ENCODE measurements around the gene CFAP61.
A peak's percentile ranks its signal among the peaks of the same experiment; 100 is the strongest.
"Not testable (repeated sequence)": the region's sequence is repeated elsewhere in the genome, so short reads cannot be mapped to it uniquely, and the experiment has no call there.

CFAP61 gene

DNA sequence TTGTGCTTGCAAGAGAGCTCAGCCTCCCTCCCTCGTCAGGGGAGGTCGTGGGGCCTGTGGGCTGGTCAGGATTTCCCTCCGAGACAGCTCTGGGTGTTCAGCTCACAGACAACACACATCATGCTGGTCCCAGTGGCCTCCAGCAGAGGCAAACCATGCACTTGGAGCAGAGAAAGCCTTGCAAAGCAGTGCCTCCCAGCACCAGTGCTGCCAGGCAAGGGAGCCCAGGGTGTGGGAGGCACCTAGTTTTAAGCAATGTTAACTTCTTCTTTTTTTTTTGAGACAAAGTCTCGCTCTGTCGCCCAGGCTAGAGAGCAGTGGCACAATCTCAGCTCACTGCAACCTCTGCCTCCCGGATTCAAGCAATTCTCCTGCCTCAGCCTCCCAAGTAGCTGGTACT lies 281.5 kb downstream of the CFAP61 start:
- TF ChIP-seq JUND (IDR thresholded peaks at IDR 0.05; ENCODE audit: low read depth), result no peak
- DNase-seq (ENCODE audit: low read depth in 1 of 2, low spot score in 1 of 2), result no peak
- in situ Hi-C loops (cut with HindIII; ENCODE audit: low pct_unique_long_range_greater_than_20kb, low sequenced_read_pairs), result no loop called here

DNA sequence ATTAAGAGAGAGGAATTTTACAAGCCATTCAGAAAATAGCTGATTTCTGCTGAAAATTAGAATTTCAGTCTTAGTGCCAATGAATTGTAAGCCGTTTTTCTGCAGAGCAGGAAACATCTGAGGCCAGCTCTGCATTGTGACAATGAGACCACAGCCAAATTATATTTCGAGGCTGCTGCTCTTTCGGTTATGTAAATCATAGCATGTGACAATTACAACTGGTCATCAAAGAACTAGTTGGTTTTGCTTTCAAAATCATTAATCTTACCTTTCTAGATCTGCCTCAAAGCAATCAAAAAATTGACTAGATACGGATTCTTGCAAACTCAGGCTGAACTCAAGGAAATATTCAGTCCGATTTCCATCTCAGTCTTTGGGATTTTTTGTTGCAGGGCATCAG lies 282.2 kb downstream of the CFAP61 start:
- DNase-seq (ENCODE audit: low read depth in 1 of 2, low spot score in 1 of 2), result no peak
- in situ Hi-C loops (cut with HindIII; ENCODE audit: low pct_unique_long_range_greater_than_20kb, low sequenced_read_pairs), result no loop called here
- TF ChIP-seq JUND (IDR thresholded peaks at IDR 0.05; ENCODE audit: low read depth), result no peak

DNA sequence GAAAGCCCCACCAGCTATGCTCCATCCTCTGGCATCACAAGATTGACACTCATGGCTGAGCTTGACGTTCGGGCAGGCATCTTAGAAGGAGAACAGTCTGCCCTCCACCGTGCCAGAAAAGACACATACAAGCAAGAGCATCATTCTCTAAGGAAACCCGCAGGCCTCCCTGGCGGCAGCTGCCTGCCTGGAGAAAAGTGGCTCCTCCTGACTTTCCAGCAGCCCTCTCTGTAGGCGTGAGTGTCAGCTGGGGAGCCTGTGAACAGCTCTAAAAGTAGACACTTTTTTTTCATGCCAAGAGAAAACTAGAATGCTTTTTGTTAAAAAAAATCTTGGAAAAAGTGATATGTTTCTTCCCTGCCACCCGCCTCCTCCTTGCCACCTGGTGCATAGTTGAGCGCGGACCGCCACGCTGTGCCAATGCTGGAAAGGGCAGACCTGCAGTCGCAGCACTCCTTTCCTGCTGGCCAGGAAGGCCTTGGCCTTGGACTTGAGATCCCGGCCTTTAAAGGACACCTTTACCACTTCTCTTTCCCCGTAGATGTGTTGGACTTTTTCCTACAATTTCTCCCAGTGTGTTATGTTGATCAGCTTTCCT lies 285.9 kb downstream of the CFAP61 start:
- no peak for DNase-seq (ENCODE audit: low read depth in 1 of 2, low spot score in 1 of 2)
- no peak for TF ChIP-seq JUND (IDR thresholded peaks at IDR 0.05; ENCODE audit: low read depth)
- in situ Hi-C loops (cut with HindIII; ENCODE audit: low pct_unique_long_range_greater_than_20kb, low sequenced_read_pairs), result no loop called here

DNA sequence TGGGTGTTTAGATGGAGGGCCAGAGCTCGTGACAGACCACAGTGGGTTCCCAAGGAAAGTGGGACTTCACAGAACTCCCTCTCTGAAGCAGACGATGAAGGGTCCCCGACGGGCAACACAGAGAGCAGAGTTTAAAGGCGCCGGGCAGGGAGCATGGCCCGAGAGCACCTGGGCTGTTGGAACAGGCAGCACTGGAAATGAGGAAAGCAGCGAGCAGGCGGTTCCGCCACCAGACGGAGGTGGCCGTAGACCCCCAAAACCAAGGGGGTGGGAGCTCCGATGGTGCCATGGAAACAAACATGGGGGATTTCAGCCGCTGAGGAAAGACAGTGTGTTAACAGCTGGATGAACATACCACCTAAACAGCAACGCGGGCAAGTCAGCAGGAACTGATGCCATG lies 288.1 kb downstream of the CFAP61 start:
- TF ChIP-seq JUND (IDR thresholded peaks at IDR 0.05; ENCODE audit: low read depth), result no peak

DNA sequence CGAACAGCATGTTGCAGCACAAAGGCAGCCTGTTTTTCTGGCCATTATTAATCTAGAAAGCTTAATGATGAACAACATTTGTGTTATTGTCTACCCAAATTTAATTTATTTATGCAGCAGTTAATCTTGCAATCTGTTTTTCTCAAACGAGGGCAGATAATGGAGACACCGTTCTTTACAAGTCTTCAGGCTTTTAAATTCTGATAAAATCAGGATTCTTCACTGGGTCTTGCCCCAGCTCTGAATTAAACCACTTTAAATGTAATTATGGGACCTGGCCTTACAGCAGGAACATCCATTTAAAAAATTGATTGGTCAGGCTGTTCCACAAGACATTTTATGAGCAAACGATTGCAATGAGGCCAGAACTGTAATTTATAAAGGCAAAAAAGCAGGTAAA lies 289.0 kb downstream of the CFAP61 start:
- no peak for TF ChIP-seq JUND (IDR thresholded peaks at IDR 0.05; ENCODE audit: low read depth)
- in situ Hi-C loops (cut with HindIII; ENCODE audit: low pct_unique_long_range_greater_than_20kb, low sequenced_read_pairs), result no loop called here
- DNase-seq (ENCODE audit: low read depth in 1 of 2, low spot score in 1 of 2), result no peak

More for the DNA sequence above, 288.1 kb downstream of the CFAP61 start:
- in situ Hi-C loops (cut with HindIII; ENCODE audit: low pct_unique_long_range_greater_than_20kb, low sequenced_read_pairs), result no loop called here
- no peak for DNase-seq (ENCODE audit: low read depth in 1 of 2, low spot score in 1 of 2)

DNA sequence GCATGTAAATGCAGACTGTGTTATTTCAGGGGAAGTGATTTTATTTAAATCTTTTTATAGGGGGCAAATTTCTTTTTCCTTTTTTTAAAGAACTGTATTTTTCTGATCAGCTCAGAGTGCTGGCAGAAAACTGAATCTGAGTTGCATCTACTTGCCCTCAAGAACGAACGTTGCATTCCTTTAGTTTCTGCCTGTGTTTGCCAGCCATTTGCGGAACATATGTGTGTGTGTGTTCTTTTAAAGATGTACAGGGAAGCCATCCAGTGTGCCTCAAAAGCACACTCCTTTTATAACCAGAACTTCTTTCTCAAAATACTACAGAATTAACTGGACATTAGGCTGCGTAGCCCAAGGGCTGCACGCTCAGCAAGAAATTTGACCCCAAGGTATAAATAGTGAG lies 289.7 kb downstream of the CFAP61 start:
- in situ Hi-C loops (cut with HindIII; ENCODE audit: low pct_unique_long_range_greater_than_20kb, low sequenced_read_pairs), result no loop called here
- DNase-seq (ENCODE audit: low read depth in 1 of 2, low spot score in 1 of 2), result no peak
- no peak for TF ChIP-seq JUND (IDR thresholded peaks at IDR 0.05; ENCODE audit: low read depth)

DNA sequence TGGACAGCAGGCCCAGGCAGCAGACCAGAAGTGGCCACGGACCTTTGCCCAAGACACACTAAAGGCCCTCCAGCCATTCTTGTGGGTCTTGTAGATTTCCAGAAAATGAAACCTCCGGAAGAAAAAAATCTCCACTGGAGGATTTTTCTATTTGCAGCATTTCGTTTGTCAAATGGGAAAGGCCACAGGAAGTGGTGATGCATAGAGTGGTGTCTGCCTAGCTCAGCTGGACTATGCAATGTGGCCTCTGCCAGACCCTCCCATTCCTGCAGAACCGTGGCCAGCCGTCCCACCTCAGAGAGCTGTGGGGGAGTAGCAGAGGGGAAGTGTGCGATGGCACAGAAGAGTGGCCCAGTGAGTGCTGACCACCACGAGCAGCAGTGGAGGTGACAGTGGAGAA lies 291.6 kb downstream of the CFAP61 start:
- no peak for TF ChIP-seq JUND (IDR thresholded peaks at IDR 0.05; ENCODE audit: low read depth)
- DNase-seq (ENCODE audit: low read depth in 1 of 2, low spot score in 1 of 2), result no peak
- in situ Hi-C loops (cut with HindIII; ENCODE audit: low pct_unique_long_range_greater_than_20kb, low sequenced_read_pairs), result no loop called here

DNA sequence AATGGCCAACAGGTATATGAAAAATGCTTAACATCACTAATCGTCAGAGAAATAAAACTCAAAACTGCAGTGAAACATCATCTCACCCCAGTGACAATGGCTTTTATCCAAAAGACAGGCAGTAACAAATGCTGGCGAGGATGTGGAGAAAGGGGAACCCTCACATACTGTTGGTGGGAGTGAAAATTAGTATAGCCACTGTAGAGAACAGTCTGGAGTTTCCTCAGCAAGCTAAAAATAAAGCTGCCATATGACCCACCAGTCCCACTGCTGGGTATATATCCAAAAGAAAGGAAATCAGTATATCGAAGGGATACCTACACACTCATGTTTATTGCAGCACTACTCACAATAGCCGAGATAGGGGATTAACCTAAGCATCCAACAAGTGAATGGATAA lies 292.1 kb downstream of the CFAP61 start:
- no peak for TF ChIP-seq JUND (IDR thresholded peaks at IDR 0.05; ENCODE audit: low read depth)
- in situ Hi-C loops (cut with HindIII; ENCODE audit: low pct_unique_long_range_greater_than_20kb, low sequenced_read_pairs), result no loop called here
- DNase-seq (ENCODE audit: low read depth in 1 of 2, low spot score in 1 of 2), result no peak

DNA sequence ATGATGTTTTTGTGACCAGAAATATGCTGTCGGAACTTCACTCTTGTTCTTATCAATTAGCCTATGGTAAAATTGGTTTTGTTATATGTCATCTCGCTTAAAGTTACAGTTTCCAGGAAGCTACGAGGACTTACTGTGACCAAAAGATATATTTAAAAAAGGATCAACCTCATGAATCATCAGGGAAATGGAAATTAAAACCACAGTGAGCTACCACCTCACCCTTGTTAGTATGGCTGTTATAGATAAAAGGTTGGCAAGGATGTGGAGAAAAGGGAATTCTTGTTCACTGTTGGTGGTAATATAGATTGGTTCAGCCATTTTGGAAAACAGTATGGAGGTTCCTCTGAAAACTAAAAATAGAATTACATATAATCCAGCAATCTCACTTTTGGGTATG lies 301.2 kb downstream of the CFAP61 start:
- no peak for DNase-seq (ENCODE audit: low read depth in 1 of 2, low spot score in 1 of 2)
- in situ Hi-C loops (cut with HindIII; ENCODE audit: low pct_unique_long_range_greater_than_20kb, low sequenced_read_pairs), result no loop called here
- no peak for TF ChIP-seq JUND (IDR thresholded peaks at IDR 0.05; ENCODE audit: low read depth)

DNA sequence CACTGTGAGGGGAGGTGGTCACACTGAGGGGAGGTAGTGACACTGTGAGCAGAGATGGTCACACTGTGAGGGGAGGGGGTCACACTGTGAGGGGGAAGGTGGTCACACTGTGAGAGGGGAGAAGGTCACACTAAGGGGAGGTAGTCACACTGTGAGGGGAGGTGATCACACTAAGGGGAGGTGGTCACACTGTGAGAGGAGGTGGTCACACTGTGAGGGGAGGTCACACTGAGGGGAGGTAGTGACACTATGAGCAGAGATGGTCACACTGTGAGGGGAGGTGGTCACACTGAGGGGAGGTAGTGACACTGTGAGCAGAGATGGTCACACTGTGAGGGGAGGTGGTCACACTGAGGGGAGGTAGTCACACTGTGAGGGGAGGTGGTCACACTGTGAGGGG lies 303.2 kb downstream of the CFAP61 start:
- in situ Hi-C loops (cut with HindIII; ENCODE audit: low pct_unique_long_range_greater_than_20kb, low sequenced_read_pairs); DNase-seq (ENCODE audit: low read depth in 1 of 2, low spot score in 1 of 2): not testable (repeated sequence)

DNA sequence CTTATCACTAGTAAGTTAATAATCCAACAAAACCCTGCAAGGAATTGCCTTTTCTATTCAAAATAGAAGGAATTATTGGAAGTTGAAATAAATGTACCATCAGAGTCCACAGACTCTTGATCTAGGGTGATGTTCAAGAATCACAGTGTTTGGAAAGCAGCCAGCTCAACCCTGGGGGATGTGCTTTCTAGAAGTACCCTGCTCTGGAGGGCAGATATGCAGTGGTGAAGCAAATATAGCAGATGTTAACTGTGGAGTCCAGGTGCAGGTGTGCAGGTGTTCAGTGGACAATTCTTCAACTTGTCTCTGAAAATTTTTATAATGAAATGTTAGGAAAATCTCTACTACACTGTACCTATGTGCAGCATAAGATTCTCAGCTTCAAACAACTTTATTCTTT lies 306.5 kb downstream of the CFAP61 start:
- no peak for DNase-seq (ENCODE audit: low read depth in 1 of 2, low spot score in 1 of 2)
- in situ Hi-C loops (cut with HindIII; ENCODE audit: low pct_unique_long_range_greater_than_20kb, low sequenced_read_pairs), result no loop called here
- no peak for TF ChIP-seq JUND (IDR thresholded peaks at IDR 0.05; ENCODE audit: low read depth)

DNA sequence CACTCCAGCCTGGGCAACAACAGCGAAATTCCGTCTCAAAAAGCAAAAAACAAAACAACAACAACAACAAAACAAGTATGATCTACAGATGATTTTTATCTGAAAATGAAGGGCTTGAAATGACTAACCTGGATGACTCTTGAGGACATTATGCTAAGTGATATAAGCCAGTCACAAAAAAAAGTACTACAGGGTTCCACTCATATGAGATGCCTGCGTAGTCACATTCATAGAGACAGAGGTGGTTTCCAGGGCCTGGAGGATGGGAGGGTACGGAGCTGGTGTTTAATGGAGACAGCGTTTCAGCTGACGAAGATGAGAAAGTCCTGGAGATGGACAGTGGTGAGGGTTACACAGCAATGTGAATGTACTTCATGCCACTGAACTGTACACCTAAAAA lies 307.3 kb downstream of the CFAP61 start:
- TF ChIP-seq JUND (IDR thresholded peaks at IDR 0.05; ENCODE audit: low read depth), result no peak
- DNase-seq (ENCODE audit: low read depth in 1 of 2, low spot score in 1 of 2), result no peak
- in situ Hi-C loops (cut with HindIII; ENCODE audit: low pct_unique_long_range_greater_than_20kb, low sequenced_read_pairs), result no loop called here

DNA sequence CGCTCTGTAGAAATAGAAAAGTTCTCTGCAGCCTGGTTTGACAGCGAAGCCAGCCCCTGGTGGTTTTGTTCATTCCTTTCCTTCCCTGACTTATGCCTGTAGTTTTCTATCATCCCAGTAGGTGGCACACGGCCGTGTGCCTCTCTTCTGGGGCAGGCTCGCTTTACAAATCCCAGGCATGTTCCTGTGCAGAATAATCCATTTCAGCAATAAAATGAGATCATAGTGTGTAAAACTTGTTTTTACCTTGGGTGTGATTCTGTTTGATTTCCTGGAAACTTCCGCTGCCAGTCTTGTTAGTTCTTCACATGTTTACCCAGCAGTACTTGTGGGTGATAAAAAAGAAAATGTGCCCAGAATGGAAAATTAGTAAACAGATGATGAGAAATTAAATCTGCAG lies 308.1 kb downstream of the CFAP61 start:
- peak; percentile 75 to 78 for DNase-seq (ENCODE audit: low read depth in 1 of 2, low spot score in 1 of 2)
- no peak for TF ChIP-seq JUND (IDR thresholded peaks at IDR 0.05; ENCODE audit: low read depth)
- in situ Hi-C loops (cut with HindIII; ENCODE audit: low pct_unique_long_range_greater_than_20kb, low sequenced_read_pairs), result no loop called here

DNA sequence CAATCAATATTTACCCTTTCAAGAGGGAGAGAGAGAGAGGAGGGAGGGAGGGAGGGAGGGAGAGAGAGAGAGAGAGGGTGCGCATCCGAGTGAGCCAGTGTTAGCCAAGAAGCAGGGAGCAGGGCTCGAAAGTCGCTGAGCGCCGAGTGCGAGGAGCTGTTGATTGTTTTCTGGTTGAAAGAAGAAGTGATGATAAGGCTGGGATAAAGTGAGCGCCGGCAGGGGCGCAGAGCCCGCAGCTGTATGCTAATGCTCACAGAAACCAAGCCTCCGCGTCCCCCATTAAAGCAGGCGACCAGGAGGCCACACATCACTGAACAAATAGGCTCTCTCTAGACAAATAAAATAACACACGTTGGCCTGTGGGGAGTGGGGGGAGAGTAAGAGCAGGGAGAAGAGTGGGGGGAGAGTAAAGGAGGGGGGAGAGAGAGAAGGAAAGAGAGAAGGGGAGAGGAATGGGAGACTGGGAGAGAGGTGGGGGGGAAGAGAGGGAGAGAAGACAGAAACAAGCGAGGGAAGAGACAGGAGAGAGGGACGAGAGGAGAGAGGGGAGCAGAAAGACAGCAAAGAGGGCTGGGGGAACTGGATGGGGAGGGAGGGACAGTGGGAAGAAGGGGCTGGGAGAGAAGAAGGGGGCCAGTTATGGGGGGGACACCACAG lies 310.6 kb downstream of the CFAP61 start:
- in situ Hi-C loops (cut with HindIII; ENCODE audit: low pct_unique_long_range_greater_than_20kb, low sequenced_read_pairs), result no loop called here
- TF ChIP-seq JUND (IDR thresholded peaks at IDR 0.05; ENCODE audit: low read depth), result no peak
- DNase-seq (ENCODE audit: low read depth in 1 of 2, low spot score in 1 of 2), result peak in 1 of 2 experiments; percentile 32

All from T47D (cell line).